Vagina (tissue), 2 donors: ENCODE results near the gene RUFY3.

Source experiments
- CTCF ChIP-seq, 3 experiments: fragments of 450-650 bp in 2 of 3; fragments of 200-600 bp in 1 of 3; sonication (generic) in 1 of 3; IDR thresholded peaks; one replicate each; pipeline ENCODE4 v1.5.1; 2017 to 2019; ENCODE audit warnings: antibody characterized with exemption in 3 of 3, mild to moderate bottlenecking in 2 of 3, moderate library complexity in 2 of 3
- POLR2A ChIP-seq, 2 donors: fragments of 450-650 bp; IDR thresholded peaks; one replicate each; pipeline ENCODE4 v1.6.1; 2017; ENCODE audit warnings: antibody characterized with exemption in 2 of 2, mild to moderate bottlenecking in 2 of 2, moderate library complexity in 2 of 2
- POLR2AphosphoS5 ChIP-seq, 2 donors: sonication (generic); formaldehyde crosslinking; IDR thresholded peaks; one replicate each; pipeline ENCODE4 v1.9.0; 2017; ENCODE audit warnings: antibody characterized with exemption in 2 of 2, mild to moderate bottlenecking in 2 of 2, low read depth in 1 of 2; ENCODE audit not compliant: insufficient read depth in 1 of 2

GRCh38 chr4:70836081-70836480, 114.3 kb downstream of the RUFY3 start:
- TF ChIP-seq POLR2AphosphoS5 (IDR thresholded peaks at IDR 0.05; ENCODE audit: insufficient read depth in 1 of 2, low read depth in 1 of 2) (no peak), CTCF (IDR thresholded peaks at IDR 0.05) (no peak), POLR2A (IDR thresholded peaks at IDR 0.05) (no peak)
